NB4 (cell line): ENCODE measurements around the gene EHBP1L1.

ENCODE experiments used
- POLR2A ChIP-seq: IDR thresholded peaks from 2 replicates; pipeline ENCODE4 v1.6.1; 2011; ENCODE audit warnings: mild to moderate bottlenecking; ENCODE audit not compliant: insufficient read length; ENCODE audit errors: extremely low read depth
- TF ChIP-seq, protein P1 (sequence below): IDR thresholded peaks from one replicate; pipeline ENCODE4 v1.5.1; 2012; ENCODE audit warnings: low read depth, low read length

DNA sequence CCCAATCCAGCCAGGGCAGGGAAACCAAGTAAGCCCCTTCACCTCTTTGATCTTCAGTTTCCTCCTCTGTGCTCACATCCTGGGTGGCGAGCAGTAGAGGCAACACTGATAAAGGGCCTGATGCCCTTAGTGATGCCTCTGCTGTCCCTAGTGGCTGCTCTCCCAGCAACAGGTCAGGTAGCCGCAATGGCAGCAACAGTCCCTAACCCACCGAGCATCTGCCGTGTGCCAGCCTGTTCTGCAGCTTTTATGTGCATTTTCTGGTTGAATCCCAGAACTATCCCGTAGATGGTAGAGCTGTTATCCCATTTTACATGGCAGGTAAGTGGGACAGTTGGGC, 45.7 kb upstream of the EHBP1L1 start:
- no peak for TF ChIP-seq POLR2A
- TF ChIP-seq, protein P1, sequence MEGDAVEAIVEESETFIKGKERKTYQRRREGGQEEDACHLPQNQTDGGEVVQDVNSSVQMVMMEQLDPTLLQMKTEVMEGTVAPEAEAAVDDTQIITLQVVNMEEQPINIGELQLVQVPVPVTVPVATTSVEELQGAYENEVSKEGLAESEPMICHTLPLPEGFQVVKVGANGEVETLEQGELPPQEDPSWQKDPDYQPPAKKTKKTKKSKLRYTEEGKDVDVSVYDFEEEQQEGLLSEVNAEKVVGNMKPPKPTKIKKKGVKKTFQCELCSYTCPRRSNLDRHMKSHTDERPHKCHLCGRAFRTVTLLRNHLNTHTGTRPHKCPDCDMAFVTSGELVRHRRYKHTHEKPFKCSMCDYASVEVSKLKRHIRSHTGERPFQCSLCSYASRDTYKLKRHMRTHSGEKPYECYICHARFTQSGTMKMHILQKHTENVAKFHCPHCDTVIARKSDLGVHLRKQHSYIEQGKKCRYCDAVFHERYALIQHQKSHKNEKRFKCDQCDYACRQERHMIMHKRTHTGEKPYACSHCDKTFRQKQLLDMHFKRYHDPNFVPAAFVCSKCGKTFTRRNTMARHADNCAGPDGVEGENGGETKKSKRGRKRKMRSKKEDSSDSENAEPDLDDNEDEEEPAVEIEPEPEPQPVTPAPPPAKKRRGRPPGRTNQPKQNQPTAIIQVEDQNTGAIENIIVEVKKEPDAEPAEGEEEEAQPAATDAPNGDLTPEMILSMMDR = peak; percentile 39
